Measurements from ENCODE around the gene BAIAP2L2.

The BAIAP2L2 gene

DNA sequence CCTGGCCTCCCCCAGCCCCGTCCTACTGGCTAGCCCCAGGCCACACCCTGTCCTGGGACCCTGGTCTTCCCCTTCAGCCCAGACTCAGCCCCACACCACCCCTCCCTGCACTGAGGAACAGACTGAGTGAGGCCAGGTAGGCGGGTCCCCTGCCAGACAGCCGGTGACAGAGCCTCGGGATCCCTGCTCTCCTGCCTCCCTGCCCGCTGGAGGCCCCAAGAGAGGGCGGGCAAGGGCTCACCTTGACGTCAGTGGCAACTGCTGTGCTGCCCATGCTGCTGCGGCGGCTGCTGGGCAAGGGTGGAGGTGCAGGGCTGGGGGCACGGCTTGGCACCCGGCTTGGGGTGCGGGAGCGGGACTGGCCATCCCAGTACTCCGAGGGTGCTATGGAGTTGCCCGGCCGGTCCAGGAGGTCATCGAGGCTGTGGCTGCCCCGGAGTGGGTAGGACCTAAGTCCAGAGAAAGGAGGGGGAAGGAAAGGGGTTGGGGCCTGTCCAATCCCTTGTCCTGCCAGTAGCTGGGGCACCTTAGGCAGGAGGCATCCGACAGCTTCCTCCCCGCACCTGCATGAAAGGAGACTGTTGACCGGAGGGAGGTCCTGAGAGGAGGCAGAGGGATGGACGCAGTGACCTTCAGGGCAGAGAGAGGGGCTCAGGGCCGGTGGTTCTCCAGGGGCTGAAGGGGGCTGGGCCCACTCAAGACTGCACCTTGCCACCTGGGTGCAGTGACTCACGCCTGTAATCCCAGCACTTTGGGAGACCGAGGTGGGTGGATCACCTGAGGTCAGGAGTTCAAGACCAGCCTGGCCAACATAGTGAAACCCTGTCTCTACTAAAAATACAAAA lies 24.3 kb downstream of the BAIAP2L2 start:
- Histone ChIP-seq H3K9me3 (ENCODE audit: insufficient read depth, low read depth, low read length) (no peaks in the 10 kb centered on the region), H3K36me3 (ENCODE audit: insufficient read depth, low read length) (no peaks in the 10 kb centered on the region), H3K4me1 (ENCODE audit: insufficient read depth, low read length) (peaks cover 19% of the 10 kb centered on the region), H3K4me3 (ENCODE audit: low read length) (no peak overlapping the region), H3K27ac (ENCODE audit: low read depth, low read length) (no peak overlapping the region), H3K9ac (ENCODE audit: low read depth, low read length) (no peak overlapping the region), H3K27me3 (ENCODE audit: insufficient read depth, low read length) (peaks cover 14% of the 10 kb centered on the region)
- WGBS = 85% methylated on average over 23 of the region's 25 CpGs

DNA sequence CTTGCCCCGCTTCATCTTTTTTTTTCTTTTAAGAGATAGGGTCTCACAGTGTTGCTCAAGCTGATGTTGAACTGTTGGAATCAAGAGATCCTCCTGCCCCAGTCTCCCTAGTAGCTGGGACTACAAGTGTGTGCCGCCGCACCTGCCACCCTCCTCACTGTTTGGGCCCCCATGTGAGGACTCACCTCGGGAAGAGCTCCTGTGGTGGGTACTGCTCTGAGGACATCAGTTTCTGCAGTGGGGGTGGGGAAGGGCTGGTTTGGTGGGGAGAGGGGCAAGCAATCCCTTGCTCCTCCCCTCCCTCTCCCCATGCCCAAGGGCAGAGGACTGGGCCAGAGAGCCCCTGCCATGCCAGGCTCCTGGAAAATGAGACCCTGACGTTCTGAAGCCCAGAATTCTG lies 25.0 kb downstream of the BAIAP2L2 start:
- WGBS = 61% methylated on average over 5 of the region's 5 CpGs
- H3K36me3 ChIP-seq (ENCODE audit: insufficient read depth, low read length) = no peaks in the 10 kb centered on the region
- H3K27ac ChIP-seq (ENCODE audit: low read depth, low read length) = no peak overlapping the region

DNA sequence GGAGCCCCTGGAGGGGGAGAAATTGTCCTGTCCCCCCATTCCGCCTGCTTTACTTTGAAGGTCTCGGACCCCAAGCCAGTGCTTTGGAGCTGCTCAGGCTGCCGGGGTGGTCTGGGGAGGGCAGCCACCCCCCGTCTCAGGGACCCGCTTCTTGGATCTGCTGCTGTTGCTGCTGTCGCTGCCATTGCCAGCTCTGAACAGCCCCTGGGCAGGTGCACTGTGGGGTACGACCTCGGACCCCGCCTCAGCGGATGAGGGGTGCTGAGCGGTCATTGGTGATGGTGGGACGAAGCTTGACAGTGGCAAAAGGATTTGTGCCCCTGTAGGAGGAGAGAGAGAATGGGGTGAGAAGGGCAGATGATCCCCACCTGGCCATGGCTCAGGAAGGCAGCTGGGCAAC lies 25.4 kb downstream of the BAIAP2L2 start:
- H3K27me3 ChIP-seq (ENCODE audit: insufficient read depth, low read length) = peaks cover 26% of the 10 kb centered on the region
- no peak overlapping the region for H3K27ac ChIP-seq (ENCODE audit: low read depth, low read length)
- no peaks in the 10 kb centered on the region for H3K9me3 ChIP-seq (ENCODE audit: insufficient read depth, low read depth, low read length)
- H3K36me3 ChIP-seq (ENCODE audit: insufficient read depth, low read length) = no peaks in the 10 kb centered on the region
- peaks cover 19% of the 10 kb centered on the region for H3K4me1 ChIP-seq (ENCODE audit: insufficient read depth, low read length)
- H3K9ac ChIP-seq (ENCODE audit: low read depth, low read length) = no peak overlapping the region
- H3K4me3 ChIP-seq (ENCODE audit: low read length) = no peak overlapping the region
- WGBS = 92% methylated on average over 12 of the region's 12 CpGs

More for the DNA sequence above, 25.0 kb downstream of the BAIAP2L2 start:
- Histone ChIP-seq H3K4me3 (ENCODE audit: low read length) (no peak overlapping the region), H3K4me1 (ENCODE audit: insufficient read depth, low read length) (peaks cover 19% of the 10 kb centered on the region), H3K9me3 (ENCODE audit: insufficient read depth, low read depth, low read length) (no peaks in the 10 kb centered on the region), H3K27me3 (ENCODE audit: insufficient read depth, low read length) (peaks cover 22% of the 10 kb centered on the region), H3K9ac (ENCODE audit: low read depth, low read length) (no peak overlapping the region)

DNA sequence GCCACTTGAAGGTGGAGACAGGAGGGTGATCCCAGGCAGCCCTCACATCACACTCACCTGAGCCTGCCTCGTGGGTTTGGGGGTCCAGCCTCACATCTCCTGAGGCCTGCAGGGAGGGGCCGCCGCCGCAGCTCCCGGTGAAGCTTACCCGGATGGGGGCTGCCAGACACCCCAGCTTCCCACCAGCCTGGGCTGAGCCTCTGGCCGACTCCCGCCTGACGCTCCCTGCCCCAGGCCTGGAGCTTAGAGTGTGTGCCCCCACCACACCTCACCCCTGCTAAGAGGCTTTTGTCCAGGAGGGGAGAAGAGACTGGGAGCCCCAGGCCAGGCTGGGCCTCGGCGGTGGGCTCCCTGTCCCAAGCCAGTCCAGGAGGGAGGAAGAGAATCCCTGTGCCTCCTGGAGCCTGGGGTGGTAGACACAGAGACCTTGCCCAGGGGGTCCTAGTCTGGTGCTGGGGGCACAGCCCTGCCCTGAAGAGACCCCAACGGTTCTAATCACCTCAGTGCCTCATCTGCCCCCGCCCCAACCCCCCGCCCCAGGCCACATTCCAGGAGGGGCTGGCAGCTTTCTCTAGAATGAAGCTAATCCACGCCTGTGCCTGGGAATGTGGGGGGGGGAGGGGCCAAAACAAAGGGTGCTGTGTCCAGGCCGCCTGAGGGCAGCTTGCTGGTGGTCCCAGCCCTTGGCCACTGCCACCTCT lies 26.4 kb downstream of the BAIAP2L2 start, which contains the start of gene SLC16A8:
Gene SLC16A8, minus strand, starts transcription at position 254 of the 701 bp plus-strand sequence. CDS start 1,311 bp downstream, outside the sequence.
- Histone ChIP-seq H3K9me3 (ENCODE audit: insufficient read depth, low read depth, low read length) (no peaks in the 10 kb centered on the region), H3K4me1 (ENCODE audit: insufficient read depth, low read length) (peaks cover 19% of the 10 kb centered on the region)

DNA sequence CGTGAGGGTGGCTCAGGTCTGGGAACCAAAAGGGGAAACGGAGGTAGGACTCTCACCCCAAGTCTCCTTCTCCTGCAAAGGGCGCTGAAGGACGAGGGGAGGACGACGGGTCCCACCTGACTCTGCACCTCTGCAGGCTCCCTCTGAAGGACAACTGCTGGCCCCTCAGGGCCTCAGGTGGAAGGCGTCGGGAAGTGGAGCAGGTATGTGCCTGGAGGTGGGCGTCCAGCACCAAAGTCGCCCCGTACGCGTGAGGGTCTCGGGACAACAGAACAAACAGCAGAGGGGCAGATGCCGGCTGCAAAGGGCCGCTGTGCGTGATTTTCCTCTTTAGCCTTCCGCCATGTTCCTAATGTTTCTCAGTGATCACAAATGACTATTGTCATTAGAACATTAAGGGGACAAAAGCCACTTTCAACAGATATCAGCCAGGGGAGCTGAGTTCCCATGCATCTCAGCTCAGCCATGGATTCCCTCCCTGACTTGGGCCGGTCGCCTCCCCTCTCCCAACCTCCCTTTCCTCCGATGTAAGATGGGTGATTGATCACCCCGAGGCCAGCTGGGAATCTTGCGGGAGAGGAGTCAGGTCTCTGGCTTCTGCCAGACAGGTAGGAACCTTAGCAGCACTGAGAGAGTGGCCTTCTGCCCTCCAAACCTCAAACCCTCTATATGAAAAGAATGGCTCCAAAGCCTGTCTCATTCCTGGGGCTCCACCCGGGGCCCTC lies 27.3 kb downstream of the BAIAP2L2 start:
- 85% methylated on average over 24 of the region's 24 CpGs for WGBS

More for the DNA sequence above, 26.4 kb downstream of the BAIAP2L2 start, which contains the start of gene SLC16A8:
- 48% methylated on average over 14 of the region's 16 CpGs for WGBS
- Histone ChIP-seq H3K4me3 (ENCODE audit: low read length) (no peak within 1 kb of the TSS), H3K27ac (ENCODE audit: low read depth, low read length) (peak within 1 kb of the TSS; percentile 55; the same call in 1 of the 2 replicates), H3K27me3 (ENCODE audit: insufficient read depth, low read length) (peaks cover 28% of the 10 kb centered on the region), H3K36me3 (ENCODE audit: insufficient read depth, low read length) (no peaks in the 10 kb centered on the region), H3K9ac (ENCODE audit: low read depth, low read length) (peak within 1 kb of the TSS; percentile 54; the same call in 1 of the 2 replicates)

DNA sequence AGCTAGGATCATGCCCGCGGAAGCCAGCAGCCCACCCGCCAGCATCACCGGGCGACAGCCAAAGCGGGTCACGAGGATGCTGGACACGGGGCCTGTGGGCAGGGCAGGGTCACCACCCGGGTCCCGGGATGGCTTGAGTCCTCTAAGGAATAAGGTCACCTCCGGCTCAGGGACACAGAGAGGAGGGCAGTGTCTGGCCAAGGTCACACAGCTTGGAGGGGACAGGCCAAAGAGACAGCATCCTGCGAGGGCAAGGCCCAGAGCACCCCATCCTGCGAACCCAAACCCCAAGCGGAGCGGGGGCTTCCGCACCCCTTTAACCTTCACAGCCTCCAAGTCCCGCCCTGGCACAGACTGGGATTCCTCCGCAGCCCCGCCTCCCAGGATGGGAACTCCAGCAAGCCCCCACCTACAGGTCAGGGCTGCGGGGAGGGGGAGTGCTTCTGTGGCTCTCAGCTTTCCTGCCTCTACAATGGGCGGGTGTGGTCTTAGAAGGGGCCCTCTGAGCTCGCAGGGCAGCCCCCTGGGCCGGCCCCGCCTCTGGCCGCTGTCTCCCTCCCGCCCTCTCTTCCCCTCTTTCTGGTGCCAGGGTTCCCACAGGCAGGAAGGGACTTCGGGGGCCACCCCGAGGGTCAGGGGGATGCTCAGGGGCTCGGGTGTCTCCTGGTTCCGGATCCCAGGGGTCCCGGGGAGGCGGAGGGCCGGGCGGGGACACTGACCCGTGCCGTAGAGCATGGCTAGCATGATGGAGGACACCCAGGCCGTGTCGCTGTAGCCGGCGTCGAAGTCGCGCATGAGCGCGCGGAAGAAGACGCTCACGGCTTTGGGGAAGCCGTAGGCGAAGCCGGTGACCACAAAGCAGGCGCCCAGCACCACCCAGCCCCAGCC lies 28.3 kb downstream of the BAIAP2L2 start:
- H3K4me1 ChIP-seq (ENCODE audit: insufficient read depth, low read length) = peaks cover 19% of the 10 kb centered on the region
- H3K9me3 ChIP-seq (ENCODE audit: insufficient read depth, low read depth, low read length) = no peaks in the 10 kb centered on the region
- no peak overlapping the region for H3K27ac ChIP-seq (ENCODE audit: low read depth, low read length)
- peaks cover 28% of the 10 kb centered on the region for H3K27me3 ChIP-seq (ENCODE audit: insufficient read depth, low read length)
- H3K4me3 ChIP-seq (ENCODE audit: low read length) = peak overlapping the region; percentile 41
- peak overlapping the region; percentile 12; the same call in 1 of the 2 replicates for H3K9ac ChIP-seq (ENCODE audit: low read depth, low read length)
- no peaks in the 10 kb centered on the region for H3K36me3 ChIP-seq (ENCODE audit: insufficient read depth, low read length)
- 71% methylated on average over 51 of the region's 52 CpGs for WGBS

More for the DNA sequence above, 27.3 kb downstream of the BAIAP2L2 start:
- Histone ChIP-seq H3K9ac (ENCODE audit: low read depth, low read length) (no peak overlapping the region), H3K27me3 (ENCODE audit: insufficient read depth, low read length) (peaks cover 28% of the 10 kb centered on the region), H3K36me3 (ENCODE audit: insufficient read depth, low read length) (no peaks in the 10 kb centered on the region), H3K4me1 (ENCODE audit: insufficient read depth, low read length) (peaks cover 19% of the 10 kb centered on the region), H3K9me3 (ENCODE audit: insufficient read depth, low read depth, low read length) (no peaks in the 10 kb centered on the region), H3K4me3 (ENCODE audit: low read length) (no peak overlapping the region), H3K27ac (ENCODE audit: low read depth, low read length) (no peak overlapping the region)

DNA sequence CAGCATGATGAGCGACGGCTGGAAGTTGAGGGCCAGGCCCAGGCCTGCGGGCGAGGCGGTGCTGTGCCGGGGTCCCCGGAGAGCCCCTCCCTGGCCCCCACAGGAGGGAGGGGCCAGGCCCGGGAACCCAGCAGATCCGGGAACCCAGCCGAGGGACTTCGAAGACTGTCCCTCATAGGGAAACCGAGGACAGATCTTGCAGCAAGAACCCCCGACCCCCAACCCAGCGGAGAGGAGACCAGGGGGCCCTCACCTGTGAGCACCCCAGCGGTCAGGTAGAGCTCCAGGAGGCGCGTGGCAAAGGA lies 28.9 kb downstream of the BAIAP2L2 start:
- peaks cover 28% of the 10 kb centered on the region for H3K27me3 ChIP-seq (ENCODE audit: insufficient read depth, low read length)
- no peaks in the 10 kb centered on the region for H3K36me3 ChIP-seq (ENCODE audit: insufficient read depth, low read length)
- no peak overlapping the region for H3K27ac ChIP-seq (ENCODE audit: low read depth, low read length)
- 39% methylated on average over 17 of the region's 17 CpGs for WGBS
- peak overlapping the region; percentile 41 for H3K4me3 ChIP-seq (ENCODE audit: low read length)
- no peaks in the 10 kb centered on the region for H3K9me3 ChIP-seq (ENCODE audit: insufficient read depth, low read depth, low read length)
- H3K9ac ChIP-seq (ENCODE audit: low read depth, low read length) = peak overlapping the region; percentile 12; the same call in 1 of the 2 replicates
- H3K4me1 ChIP-seq (ENCODE audit: insufficient read depth, low read length) = peaks cover 19% of the 10 kb centered on the region

DNA sequence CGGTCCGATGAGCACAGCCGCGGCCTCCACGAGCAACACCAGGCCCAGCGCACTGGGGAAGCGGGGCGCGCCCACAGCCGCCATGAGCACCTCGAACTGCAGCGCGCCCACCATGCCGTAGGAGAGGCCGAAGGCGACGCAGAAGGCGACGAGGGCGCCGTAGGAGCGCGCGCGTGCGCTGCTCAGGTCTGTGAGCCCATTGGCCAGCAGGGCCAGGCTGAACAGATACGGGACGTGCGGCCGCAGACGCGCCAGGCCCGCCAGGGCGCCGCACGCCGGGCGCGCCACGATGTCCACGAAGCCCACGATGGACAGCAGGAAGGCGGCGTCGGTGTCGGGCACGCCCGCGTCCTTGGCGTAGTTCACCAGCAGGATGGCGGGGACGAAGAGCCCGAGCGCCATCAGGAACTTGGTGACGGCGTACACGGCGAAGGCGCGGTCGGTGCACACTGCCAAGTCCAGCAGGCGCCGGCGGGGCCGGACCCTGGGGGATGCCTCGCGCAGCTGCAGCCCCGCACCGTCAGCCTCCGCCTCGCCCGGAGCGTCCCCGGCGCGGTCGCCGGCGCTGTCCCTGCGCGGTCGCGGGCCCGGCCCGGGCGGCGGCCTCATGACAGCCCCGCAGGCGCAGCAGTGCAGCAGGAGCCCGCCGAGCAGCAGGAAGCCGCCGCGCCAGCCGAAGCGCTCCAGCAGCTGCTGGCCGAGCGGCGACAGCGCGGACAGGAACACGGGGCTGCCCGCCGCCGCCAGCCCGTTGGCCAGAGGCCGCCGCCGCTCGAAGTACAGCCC lies 29.4 kb downstream of the BAIAP2L2 start:
- no peaks in the 10 kb centered on the region for H3K9me3 ChIP-seq (ENCODE audit: insufficient read depth, low read depth, low read length)
- peak overlapping the region; percentile 41 for H3K4me3 ChIP-seq (ENCODE audit: low read length)
- H3K9ac ChIP-seq (ENCODE audit: low read depth, low read length) = peak overlapping the region; percentile 12; the same call in 1 of the 2 replicates
- no peaks in the 10 kb centered on the region for H3K36me3 ChIP-seq (ENCODE audit: insufficient read depth, low read length)
- H3K27ac ChIP-seq (ENCODE audit: low read depth, low read length) = no peak overlapping the region
- WGBS = 24% methylated on average over 110 of the region's 110 CpGs
- H3K27me3 ChIP-seq (ENCODE audit: insufficient read depth, low read length) = peaks cover 28% of the 10 kb centered on the region
- H3K4me1 ChIP-seq (ENCODE audit: insufficient read depth, low read length) = peaks cover 19% of the 10 kb centered on the region

DNA sequence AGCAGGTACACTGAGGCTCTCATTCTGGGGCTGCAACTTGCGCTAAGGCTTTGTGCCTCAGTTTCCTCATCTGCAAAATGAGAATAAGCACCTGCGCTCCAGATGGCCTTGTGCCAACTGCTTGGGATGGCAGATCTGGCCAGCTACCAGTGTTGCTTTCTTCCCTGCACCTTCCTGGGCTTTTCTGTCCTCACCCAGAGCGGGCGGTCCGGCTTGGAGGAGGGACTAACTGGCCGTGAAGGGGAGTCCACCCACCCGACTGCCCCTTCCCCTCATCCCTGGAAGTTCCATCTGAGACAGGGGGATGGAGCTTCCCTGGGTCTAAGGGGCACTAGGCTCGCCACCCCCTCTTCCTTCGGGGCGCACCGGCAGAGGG lies 30.0 kb downstream of the BAIAP2L2 start:
- H3K27ac ChIP-seq (ENCODE audit: low read depth, low read length) = no peak overlapping the region
- no peaks in the 10 kb centered on the region for H3K9me3 ChIP-seq (ENCODE audit: insufficient read depth, low read depth, low read length)
- no peak overlapping the region for H3K9ac ChIP-seq (ENCODE audit: low read depth, low read length)
- H3K4me1 ChIP-seq (ENCODE audit: insufficient read depth, low read length) = peaks cover 22% of the 10 kb centered on the region
- H3K4me3 ChIP-seq (ENCODE audit: low read length) = peak overlapping the region; percentile 41; the same call in 1 of the 2 replicates
- WGBS = 84% methylated on average over 11 of the region's 11 CpGs
- H3K36me3 ChIP-seq (ENCODE audit: insufficient read depth, low read length) = no peaks in the 10 kb centered on the region
- H3K27me3 ChIP-seq (ENCODE audit: insufficient read depth, low read length) = peaks cover 28% of the 10 kb centered on the region

DNA sequence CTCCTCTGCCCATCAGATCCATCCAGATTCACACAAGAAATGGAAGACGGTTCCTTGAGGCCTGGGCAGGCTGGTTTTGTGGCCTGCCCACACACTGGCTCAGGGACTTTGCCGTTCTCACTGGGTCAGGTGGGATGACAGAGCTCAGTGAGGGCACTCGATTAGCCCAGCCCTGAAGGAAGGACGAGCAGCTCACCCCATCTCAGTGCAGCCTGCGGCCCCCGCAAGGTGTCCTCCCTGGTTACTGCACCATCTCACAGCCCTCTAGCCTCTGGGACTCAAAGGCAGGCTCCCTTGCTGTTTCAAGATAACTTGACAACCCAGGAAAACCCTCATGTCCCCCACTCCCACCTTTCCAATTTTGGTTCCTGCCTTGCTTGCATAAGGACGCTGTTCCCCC lies 30.7 kb downstream of the BAIAP2L2 start:
- no peaks in the 10 kb centered on the region for H3K9me3 ChIP-seq (ENCODE audit: insufficient read depth, low read depth, low read length)
- H3K9ac ChIP-seq (ENCODE audit: low read depth, low read length) = no peak overlapping the region
- peaks cover 28% of the 10 kb centered on the region for H3K27me3 ChIP-seq (ENCODE audit: insufficient read depth, low read length)
- H3K4me3 ChIP-seq (ENCODE audit: low read length) = no peak overlapping the region
- 88% methylated on average over 7 of the region's 7 CpGs for WGBS
- H3K36me3 ChIP-seq (ENCODE audit: insufficient read depth, low read length) = peaks cover 2% of the 10 kb centered on the region
- peaks cover 22% of the 10 kb centered on the region for H3K4me1 ChIP-seq (ENCODE audit: insufficient read depth, low read length)
- no peak overlapping the region for H3K27ac ChIP-seq (ENCODE audit: low read depth, low read length)
